ENCODE measurements around the gene SLC22A23. TPM values are rescaled to one million over a fixed set of nuclear protein-coding genes. Genes with fewer than 3 reads are reported as not detected.
A peak's percentile ranks its signal among the peaks of the same experiment; 100 is the strongest.

Gene SLC22A23
- total RNA-seq, 1 experiment from 2014 or later: 38.2 TPM

- ATAC-seq (peak; percentile 92), DNase-seq (ENCODE audit: low spot score) (peak; percentile 91)
- Mint-ChIP-seq H3K36me3 (peaks cover 17% of the 10 kb centered on the region), H3K4me3 (no peak overlapping the region), H3K4me1 (peaks cover 37% of the 10 kb centered on the region), H3K27ac (no peak overlapping the region), H3K9me3 (peaks cover 19% of the 10 kb centered on the region), H3K27me3 (ENCODE audit: low read depth) (peaks cover 17% of the 10 kb centered on the region)
- TF ChIP-seq JUN (CRISPR knock-in tag; IDR thresholded peaks at IDR 0.05): no peak
- TF ChIP-seq, protein P1, sequence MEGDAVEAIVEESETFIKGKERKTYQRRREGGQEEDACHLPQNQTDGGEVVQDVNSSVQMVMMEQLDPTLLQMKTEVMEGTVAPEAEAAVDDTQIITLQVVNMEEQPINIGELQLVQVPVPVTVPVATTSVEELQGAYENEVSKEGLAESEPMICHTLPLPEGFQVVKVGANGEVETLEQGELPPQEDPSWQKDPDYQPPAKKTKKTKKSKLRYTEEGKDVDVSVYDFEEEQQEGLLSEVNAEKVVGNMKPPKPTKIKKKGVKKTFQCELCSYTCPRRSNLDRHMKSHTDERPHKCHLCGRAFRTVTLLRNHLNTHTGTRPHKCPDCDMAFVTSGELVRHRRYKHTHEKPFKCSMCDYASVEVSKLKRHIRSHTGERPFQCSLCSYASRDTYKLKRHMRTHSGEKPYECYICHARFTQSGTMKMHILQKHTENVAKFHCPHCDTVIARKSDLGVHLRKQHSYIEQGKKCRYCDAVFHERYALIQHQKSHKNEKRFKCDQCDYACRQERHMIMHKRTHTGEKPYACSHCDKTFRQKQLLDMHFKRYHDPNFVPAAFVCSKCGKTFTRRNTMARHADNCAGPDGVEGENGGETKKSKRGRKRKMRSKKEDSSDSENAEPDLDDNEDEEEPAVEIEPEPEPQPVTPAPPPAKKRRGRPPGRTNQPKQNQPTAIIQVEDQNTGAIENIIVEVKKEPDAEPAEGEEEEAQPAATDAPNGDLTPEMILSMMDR (IDR thresholded peaks at IDR 0.05): peak; percentile 98
- TF ChIP-seq, protein P2, sequence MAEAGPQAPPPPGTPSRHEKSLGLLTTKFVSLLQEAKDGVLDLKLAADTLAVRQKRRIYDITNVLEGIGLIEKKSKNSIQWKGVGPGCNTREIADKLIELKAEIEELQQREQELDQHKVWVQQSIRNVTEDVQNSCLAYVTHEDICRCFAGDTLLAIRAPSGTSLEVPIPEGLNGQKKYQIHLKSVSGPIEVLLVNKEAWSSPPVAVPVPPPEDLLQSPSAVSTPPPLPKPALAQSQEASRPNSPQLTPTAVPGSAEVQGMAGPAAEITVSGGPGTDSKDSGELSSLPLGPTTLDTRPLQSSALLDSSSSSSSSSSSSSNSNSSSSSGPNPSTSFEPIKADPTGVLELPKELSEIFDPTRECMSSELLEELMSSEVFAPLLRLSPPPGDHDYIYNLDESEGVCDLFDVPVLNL (CRISPR knock-in tag; IDR thresholded peaks at IDR 0.05; ENCODE audit: borderline replicate concordance, low read depth): no peak
- 0 out of 2 replicates have a peak, but pooled peaks have one; percentile 30 for TF ChIP-seq SP1 (CRISPR knock-in tag; conservative IDR thresholded peaks at IDR 0.05)
- ChIA-PET POLR2A (interaction anchor here (1.1 to 1.5 kb wide), 2 partner anchors 89 to 93 kb away, joined by 3 to 4 read pairs; no protein-coding TSS in a partner anchor), CTCF (interaction anchor here (0.7 to 3.4 kb wide), 58 partner anchors 8 to 769 kb away, joined by 3 to 66 read pairs (median 4); partner anchors contain the start of genes BPHL, FAM50B, MYLK4 and NQO2)
Observed at GRCh38 chr6:3251462-3252314, 205.2 kb downstream of the SLC22A23 start.

GRCh38 chr6:3250231-3250675 lies 206.6 kb downstream of the SLC22A23 start:
- TF ChIP-seq MXD4 (CRISPR knock-in tag; IDR thresholded peaks at IDR 0.05; ENCODE audit: borderline replicate concordance) (no peak), OVOL2 (CRISPR knock-in tag; IDR thresholded peaks at IDR 0.05; ENCODE audit: borderline replicate concordance) (no peak), ZNF416 (CRISPR knock-in tag; IDR thresholded peaks at IDR 0.05) (no peak), TEAD4 (CRISPR knock-in tag; IDR thresholded peaks at IDR 0.05) (no peak), GRHL2 (CRISPR knock-in tag; IDR thresholded peaks at IDR 0.05; ENCODE audit: insufficient replicate concordance, severe bottlenecking) (no peak), ZNF423 (CRISPR knock-in tag; IDR thresholded peaks at IDR 0.05) (no peak), MYBL2 (CRISPR knock-in tag; IDR thresholded peaks at IDR 0.05) (no peak), NFATC4 (CRISPR knock-in tag; IDR thresholded peaks at IDR 0.05) (no peak), NR1H2 (CRISPR knock-in tag; IDR thresholded peaks at IDR 0.05) (no peak), TCF7 (CRISPR knock-in tag; IDR thresholded peaks at IDR 0.05; ENCODE audit: low read depth) (no peak), ZNF121 (CRISPR knock-in tag; IDR thresholded peaks at IDR 0.05) (no peak), ZSCAN18 (CRISPR knock-in tag; IDR thresholded peaks at IDR 0.05) (no peak), CREB1 (CRISPR knock-in tag; IDR thresholded peaks at IDR 0.05) (no peak)
- TF ChIP-seq, protein P3, sequence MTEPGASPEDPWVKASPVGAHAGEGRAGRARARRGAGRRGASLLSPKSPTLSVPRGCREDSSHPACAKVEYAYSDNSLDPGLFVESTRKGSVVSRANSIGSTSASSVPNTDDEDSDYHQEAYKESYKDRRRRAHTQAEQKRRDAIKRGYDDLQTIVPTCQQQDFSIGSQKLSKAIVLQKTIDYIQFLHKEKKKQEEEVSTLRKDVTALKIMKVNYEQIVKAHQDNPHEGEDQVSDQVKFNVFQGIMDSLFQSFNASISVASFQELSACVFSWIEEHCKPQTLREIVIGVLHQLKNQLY (CRISPR knock-in tag; IDR thresholded peaks at IDR 0.05): no peak
- TF ChIP-seq, protein P4, sequence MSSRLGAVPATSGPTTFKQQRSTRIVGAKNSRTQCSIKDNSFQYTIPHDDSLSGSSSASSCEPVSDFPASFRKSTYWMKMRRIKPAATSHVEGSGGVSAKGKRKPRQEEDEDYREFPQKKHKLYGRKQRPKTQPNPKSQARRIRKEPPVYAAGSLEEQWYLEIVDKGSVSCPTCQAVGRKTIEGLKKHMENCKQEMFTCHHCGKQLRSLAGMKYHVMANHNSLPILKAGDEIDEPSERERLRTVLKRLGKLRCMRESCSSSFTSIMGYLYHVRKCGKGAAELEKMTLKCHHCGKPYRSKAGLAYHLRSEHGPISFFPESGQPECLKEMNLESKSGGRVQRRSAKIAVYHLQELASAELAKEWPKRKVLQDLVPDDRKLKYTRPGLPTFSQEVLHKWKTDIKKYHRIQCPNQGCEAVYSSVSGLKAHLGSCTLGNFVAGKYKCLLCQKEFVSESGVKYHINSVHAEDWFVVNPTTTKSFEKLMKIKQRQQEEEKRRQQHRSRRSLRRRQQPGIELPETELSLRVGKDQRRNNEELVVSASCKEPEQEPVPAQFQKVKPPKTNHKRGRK (CRISPR knock-in tag; IDR thresholded peaks at IDR 0.05; ENCODE audit: borderline replicate concordance): no peak
- TF ChIP-seq, protein P5, sequence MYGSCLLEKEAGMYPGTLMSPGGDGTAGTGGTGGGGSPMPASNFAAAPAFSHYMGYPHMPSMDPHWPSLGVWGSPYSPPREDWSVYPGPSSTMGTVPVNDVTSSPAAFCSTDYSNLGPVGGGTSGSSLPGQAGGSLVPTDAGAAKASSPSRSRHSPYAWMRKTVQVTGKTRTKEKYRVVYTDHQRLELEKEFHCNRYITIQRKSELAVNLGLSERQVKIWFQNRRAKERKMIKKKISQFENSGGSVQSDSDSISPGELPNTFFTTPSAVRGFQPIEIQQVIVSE (CRISPR knock-in tag; IDR thresholded peaks at IDR 0.05; ENCODE audit: borderline replicate concordance): no peak
- TF ChIP-seq, protein P6, sequence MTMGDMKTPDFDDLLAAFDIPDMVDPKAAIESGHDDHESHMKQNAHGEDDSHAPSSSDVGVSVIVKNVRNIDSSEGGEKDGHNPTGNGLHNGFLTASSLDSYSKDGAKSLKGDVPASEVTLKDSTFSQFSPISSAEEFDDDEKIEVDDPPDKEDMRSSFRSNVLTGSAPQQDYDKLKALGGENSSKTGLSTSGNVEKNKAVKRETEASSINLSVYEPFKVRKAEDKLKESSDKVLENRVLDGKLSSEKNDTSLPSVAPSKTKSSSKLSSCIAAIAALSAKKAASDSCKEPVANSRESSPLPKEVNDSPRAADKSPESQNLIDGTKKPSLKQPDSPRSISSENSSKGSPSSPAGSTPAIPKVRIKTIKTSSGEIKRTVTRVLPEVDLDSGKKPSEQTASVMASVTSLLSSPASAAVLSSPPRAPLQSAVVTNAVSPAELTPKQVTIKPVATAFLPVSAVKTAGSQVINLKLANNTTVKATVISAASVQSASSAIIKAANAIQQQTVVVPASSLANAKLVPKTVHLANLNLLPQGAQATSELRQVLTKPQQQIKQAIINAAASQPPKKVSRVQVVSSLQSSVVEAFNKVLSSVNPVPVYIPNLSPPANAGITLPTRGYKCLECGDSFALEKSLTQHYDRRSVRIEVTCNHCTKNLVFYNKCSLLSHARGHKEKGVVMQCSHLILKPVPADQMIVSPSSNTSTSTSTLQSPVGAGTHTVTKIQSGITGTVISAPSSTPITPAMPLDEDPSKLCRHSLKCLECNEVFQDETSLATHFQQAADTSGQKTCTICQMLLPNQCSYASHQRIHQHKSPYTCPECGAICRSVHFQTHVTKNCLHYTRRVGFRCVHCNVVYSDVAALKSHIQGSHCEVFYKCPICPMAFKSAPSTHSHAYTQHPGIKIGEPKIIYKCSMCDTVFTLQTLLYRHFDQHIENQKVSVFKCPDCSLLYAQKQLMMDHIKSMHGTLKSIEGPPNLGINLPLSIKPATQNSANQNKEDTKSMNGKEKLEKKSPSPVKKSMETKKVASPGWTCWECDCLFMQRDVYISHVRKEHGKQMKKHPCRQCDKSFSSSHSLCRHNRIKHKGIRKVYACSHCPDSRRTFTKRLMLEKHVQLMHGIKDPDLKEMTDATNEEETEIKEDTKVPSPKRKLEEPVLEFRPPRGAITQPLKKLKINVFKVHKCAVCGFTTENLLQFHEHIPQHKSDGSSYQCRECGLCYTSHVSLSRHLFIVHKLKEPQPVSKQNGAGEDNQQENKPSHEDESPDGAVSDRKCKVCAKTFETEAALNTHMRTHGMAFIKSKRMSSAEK (CRISPR knock-in tag; IDR thresholded peaks at IDR 0.05; ENCODE audit: borderline replicate concordance): no peak
- DNase-seq (ENCODE audit: low spot score) (no peak), ATAC-seq (no peak)
- Mint-ChIP-seq H3K9me3 (peaks cover 15% of the 10 kb centered on the region), H3K27ac (no peak overlapping the region), H3K4me1 (peaks cover 37% of the 10 kb centered on the region), H3K4me3 (no peak overlapping the region), H3K36me3 (peaks cover 14% of the 10 kb centered on the region), H3K27me3 (ENCODE audit: low read depth) (peaks cover 17% of the 10 kb centered on the region)
- CTCF ChIA-PET: interaction anchor here (0.6 to 3.4 kb wide), 12 partner anchors 9 to 298 kb away, joined by 3 to 66 read pairs (median 8); partner anchors contain the start of gene PSMG4
- POLR2A ChIA-PET: no interaction called here
